Hindlimb muscle (tissue), 1 donor: ENCODE data around the gene DDX6. TPM values are rescaled to one million over a fixed set of nuclear protein-coding genes. Genes with fewer than 3 reads are reported as not detected.

Experiments used
- DNase-seq: peaks from one replicate; pipeline ENCODE4 v3.0.0-alpha.2; 2013
- polyA plus RNA-seq: library from polyadenylated mRNA; unstranded; fragments of 120-200 nt; gene quantifications from one replicate; pipeline ENCODE4 v1.2.1, GENCODE V29; 2013; ENCODE audit not compliant: insufficient read length

The DDX6 gene
- polyA plus RNA-seq, 1 donor, result 68.1 TPM

DNA sequence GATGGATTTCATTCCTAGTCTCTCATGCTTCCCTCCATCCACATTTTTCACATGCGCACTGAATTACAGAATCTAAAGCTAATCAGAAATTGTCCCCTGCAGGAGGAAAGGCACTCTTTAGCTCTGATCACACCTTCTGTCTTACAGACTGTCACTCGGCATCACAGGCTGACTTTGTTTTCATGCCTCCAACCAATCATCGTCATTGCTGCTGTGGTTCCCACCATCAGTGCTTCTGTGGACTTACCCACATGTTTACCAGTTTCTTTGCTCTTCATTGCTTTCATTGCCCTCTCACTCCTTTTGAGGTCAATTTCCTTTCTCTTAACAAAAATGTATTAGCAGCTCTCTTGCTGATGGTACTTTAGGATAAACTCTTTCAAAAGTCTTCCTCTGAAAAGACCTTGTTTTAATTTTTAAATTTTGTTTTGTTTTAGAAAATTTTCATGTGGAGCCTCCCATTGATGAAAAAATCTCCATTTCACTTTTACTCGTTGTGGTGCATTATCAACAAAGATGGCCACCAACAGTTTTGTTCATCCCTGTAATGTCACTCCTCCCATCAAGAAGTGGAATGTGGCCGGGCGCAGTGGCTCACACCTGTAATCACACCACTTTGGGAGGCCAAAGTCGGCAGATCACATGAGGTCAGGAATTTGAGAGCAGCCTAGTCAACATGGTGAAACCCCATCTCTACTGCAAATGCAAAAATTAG, 91.3 kb downstream of the DDX6 start:
- DNase-seq, result no peak

Other genes starting within 250 kb of the DDX6 start
- gene IFT46, start 225.2 kb downstream of the DDX6 start, polyA plus RNA-seq, result 19.2 TPM
- gene ARCN1, start 218.8 kb downstream of the DDX6 start, polyA plus RNA-seq, result 114 TPM
- gene PHLDB1, start 183.5 kb downstream of the DDX6 start, polyA plus RNA-seq, result 132 TPM
- 0.25 TPM for gene TREH, start 111.5 kb downstream of the DDX6 start, polyA plus RNA-seq
- not detected for gene CXCR5, start 92.7 kb upstream of the DDX6 start, polyA plus RNA-seq
- 110 TPM for gene BCL9L, start 134.8 kb upstream of the DDX6 start, polyA plus RNA-seq
- gene UPK2, start 165.1 kb upstream of the DDX6 start, polyA plus RNA-seq, result 1.2 TPM
- gene FOXR1, start 180.6 kb upstream of the DDX6 start, polyA plus RNA-seq, result not detected
- gene CENATAC, start 207.0 kb upstream of the DDX6 start, polyA plus RNA-seq, result 21.5 TPM
- 1,495 TPM for gene RPS25, start 227.2 kb upstream of the DDX6 start, polyA plus RNA-seq
- gene TRAPPC4, start 227.6 kb upstream of the DDX6 start, polyA plus RNA-seq, result 36.3 TPM
- gene SLC37A4, start 239.7 kb upstream of the DDX6 start, polyA plus RNA-seq, result 10.2 TPM